ENCODE data around the gene MCF2L. TPM values are rescaled to one million over a fixed set of nuclear protein-coding genes. Genes with fewer than 3 reads are reported as not detected.

Gene MCF2L
- total RNA-seq, 6 experiments from 2014 or later = 9.6 to 18.4 (median 11.7) TPM

- ATAC-seq (no peak), DNase-seq (no peak)
- H3K4me3 ChIP-seq = no peak overlapping the region
- WGBS (ENCODE audit: insufficient coverage, low coverage, low lambda C conversion rate, missing lambda C conversion rate) = 79% methylated on average over 11 of the region's 11 CpGs
- no peak overlapping the region for H3K27ac ChIP-seq
- H3K4me1 ChIP-seq = no peaks in the 10 kb centered on the region
- no peak for TF ChIP-seq POLR2A (IDR thresholded peaks at IDR 0.05)
- no peak for TF ChIP-seq CTCF (IDR thresholded peaks at IDR 0.05)
- H3K27me3 ChIP-seq = no peaks in the 10 kb centered on the region
- intact Hi-C loops (cut with DNase I) = no loop called here
- no peaks in the 10 kb centered on the region for H3K36me3 ChIP-seq
- H3K9me3 ChIP-seq = no peaks in the 10 kb centered on the region
Measured at GRCh38 chr13:112977091-112977490, 8.1 kb downstream of the MCF2L start.

GRCh38 chr13:112977525-112977924, 8.5 kb downstream of the MCF2L start:
- TF ChIP-seq CTCF (IDR thresholded peaks at IDR 0.05) (no peak), POLR2A (IDR thresholded peaks at IDR 0.05) (no peak)
- intact Hi-C loops (cut with DNase I) = no loop called here
- Histone ChIP-seq H3K36me3 (no peaks in the 10 kb centered on the region), H3K27ac (no peak overlapping the region), H3K27me3 (no peaks in the 10 kb centered on the region), H3K4me3 (no peak overlapping the region), H3K9me3 (no peaks in the 10 kb centered on the region), H3K4me1 (no peaks in the 10 kb centered on the region)
- no peak for ATAC-seq
- 72% methylated on average over 6 of the region's 10 CpGs for WGBS (ENCODE audit: insufficient coverage, low coverage, low lambda C conversion rate, missing lambda C conversion rate)
- no peak for DNase-seq

- Histone ChIP-seq H3K4me3 (no peak overlapping the region), H3K9me3 (no peaks in the 10 kb centered on the region), H3K27ac (no peak overlapping the region), H3K4me1 (no peaks in the 10 kb centered on the region), H3K36me3 (no peaks in the 10 kb centered on the region), H3K27me3 (no peaks in the 10 kb centered on the region)
- TF ChIP-seq CTCF (IDR thresholded peaks at IDR 0.05) = no peak
- peak; percentile 41 for TF ChIP-seq POLR2A (IDR thresholded peaks at IDR 0.05)
- no peak for DNase-seq
- intact Hi-C loops (cut with DNase I) = no loop called here
- WGBS (ENCODE audit: insufficient coverage, low coverage, low lambda C conversion rate, missing lambda C conversion rate) = 55% methylated on average over 8 of the region's 25 CpGs
- peak; percentile 31 to 51 (median 40) for ATAC-seq
Measured at GRCh38 chr13:112978561-112979405, 9.8 kb downstream of the MCF2L start.

- Histone ChIP-seq H3K27ac (no peak overlapping the region), H3K27me3 (no peaks in the 10 kb centered on the region), H3K36me3 (no peaks in the 10 kb centered on the region), H3K9me3 (no peaks in the 10 kb centered on the region), H3K4me1 (no peaks in the 10 kb centered on the region), H3K4me3 (no peak overlapping the region)
- no peak for TF ChIP-seq POLR2A (IDR thresholded peaks at IDR 0.05)
- TF ChIP-seq CTCF (IDR thresholded peaks at IDR 0.05) = no peak
- ATAC-seq (no peak), DNase-seq (no peak)
- intact Hi-C loops (cut with DNase I) = no loop called here
- WGBS (ENCODE audit: insufficient coverage, low coverage, low lambda C conversion rate, missing lambda C conversion rate) = 86% methylated on average over 11 of the region's 24 CpGs
Measured at GRCh38 chr13:112979406-112979902, 10.4 kb downstream of the MCF2L start.
